PFSK-1 (cell line): ENCODE measurements around the gene ZNF101.

ENCODE experiments used
- FOXP2 ChIP-seq: optimal IDR thresholded peaks from 2 replicates; pipeline ENCODE3; 2011; ENCODE audit warnings: borderline replicate concordance, control low read depth, inconsistent platforms; ENCODE audit not compliant: insufficient read depth; ENCODE audit errors: extremely low read length, extremely low read depth
- POLR2AphosphoS5 ChIP-seq: IDR thresholded peaks from 2 replicates; pipeline ENCODE4 v1.6.1; 2012; ENCODE audit warnings: low read depth, mild to moderate bottlenecking, control low read depth, low read length, moderate library complexity
- SIN3A ChIP-seq: IDR thresholded peaks from 2 replicates; pipeline ENCODE4 v1.6.1; 2012; ENCODE audit warnings: mild to moderate bottlenecking, low read length, moderate library complexity, borderline replicate concordance; ENCODE audit not compliant: insufficient read depth
- TAF1 ChIP-seq: IDR thresholded peaks from 2 replicates; pipeline ENCODE4 v1.6.1; 2012; ENCODE audit warnings: low read length, control low read depth, borderline replicate concordance; ENCODE audit not compliant: insufficient read depth
- TF ChIP-seq, protein P1 (sequence below), 2 experiments: IDR thresholded peaks; 2 replicates each; pipeline versions ENCODE4 v1.6.1 to v1.8.0; 2011 to 2012; ENCODE audit warnings: low read depth in 2 of 2, low read length in 2 of 2, control low read depth in 1 of 2, inconsistent platforms in 1 of 2, mild to moderate bottlenecking in 1 of 2, moderate library complexity in 1 of 2; ENCODE audit not compliant: insufficient read depth in 1 of 2

Gene ZNF101

DNA sequence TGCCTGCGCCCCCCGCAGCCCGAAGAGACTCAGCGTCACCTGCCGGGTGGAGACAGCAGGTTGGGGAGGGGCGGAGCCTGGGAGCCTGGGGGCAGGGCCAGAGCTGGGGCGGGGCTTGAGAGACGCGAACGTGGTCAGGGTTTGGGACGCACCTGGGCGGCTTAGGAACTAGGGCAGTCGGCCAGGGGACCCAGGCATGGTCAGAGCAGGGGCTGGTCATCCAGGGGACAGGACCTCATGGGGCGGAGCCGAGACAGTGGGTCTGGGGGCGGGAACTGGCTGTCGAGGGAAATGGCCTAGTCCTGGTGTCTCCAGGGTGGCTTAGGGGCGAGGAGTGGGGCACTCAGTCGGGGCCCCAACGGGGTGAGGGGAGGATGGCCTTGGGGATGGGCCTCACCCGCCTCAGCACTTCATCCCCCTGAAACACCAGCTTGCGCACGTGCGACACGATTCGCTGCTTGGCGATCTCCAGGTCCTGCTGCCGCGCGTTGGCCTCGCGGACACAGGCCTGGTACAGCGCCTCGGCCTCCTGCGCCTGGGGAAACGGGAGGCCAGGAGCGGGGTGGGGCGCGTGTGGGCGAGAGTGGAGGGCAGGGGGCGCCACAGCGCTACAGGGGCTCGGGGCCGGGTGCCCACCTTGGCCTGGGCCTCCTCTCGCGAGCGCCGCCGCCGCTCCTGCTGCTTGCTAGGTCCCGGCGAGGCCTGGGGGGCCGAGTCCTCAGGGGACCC lies 31.0 kb upstream of the ZNF101 start:
- no peak for TF ChIP-seq TAF1
- no peak for TF ChIP-seq FOXP2
- TF ChIP-seq POLR2AphosphoS5 = no peak
- no peak for TF ChIP-seq SIN3A

- TF ChIP-seq TAF1 (no peak), FOXP2 (no peak), SIN3A (no peak), POLR2AphosphoS5 (no peak)
- TF ChIP-seq, protein P1, sequence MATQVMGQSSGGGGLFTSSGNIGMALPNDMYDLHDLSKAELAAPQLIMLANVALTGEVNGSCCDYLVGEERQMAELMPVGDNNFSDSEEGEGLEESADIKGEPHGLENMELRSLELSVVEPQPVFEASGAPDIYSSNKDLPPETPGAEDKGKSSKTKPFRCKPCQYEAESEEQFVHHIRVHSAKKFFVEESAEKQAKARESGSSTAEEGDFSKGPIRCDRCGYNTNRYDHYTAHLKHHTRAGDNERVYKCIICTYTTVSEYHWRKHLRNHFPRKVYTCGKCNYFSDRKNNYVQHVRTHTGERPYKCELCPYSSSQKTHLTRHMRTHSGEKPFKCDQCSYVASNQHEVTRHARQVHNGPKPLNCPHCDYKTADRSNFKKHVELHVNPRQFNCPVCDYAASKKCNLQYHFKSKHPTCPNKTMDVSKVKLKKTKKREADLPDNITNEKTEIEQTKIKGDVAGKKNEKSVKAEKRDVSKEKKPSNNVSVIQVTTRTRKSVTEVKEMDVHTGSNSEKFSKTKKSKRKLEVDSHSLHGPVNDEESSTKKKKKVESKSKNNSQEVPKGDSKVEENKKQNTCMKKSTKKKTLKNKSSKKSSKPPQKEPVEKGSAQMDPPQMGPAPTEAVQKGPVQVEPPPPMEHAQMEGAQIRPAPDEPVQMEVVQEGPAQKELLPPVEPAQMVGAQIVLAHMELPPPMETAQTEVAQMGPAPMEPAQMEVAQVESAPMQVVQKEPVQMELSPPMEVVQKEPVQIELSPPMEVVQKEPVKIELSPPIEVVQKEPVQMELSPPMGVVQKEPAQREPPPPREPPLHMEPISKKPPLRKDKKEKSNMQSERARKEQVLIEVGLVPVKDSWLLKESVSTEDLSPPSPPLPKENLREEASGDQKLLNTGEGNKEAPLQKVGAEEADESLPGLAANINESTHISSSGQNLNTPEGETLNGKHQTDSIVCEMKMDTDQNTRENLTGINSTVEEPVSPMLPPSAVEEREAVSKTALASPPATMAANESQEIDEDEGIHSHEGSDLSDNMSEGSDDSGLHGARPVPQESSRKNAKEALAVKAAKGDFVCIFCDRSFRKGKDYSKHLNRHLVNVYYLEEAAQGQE (IDR thresholded peaks at IDR 0.05; ENCODE audit: insufficient read depth in 1 of 2, low read depth in 2 of 2, low read length in 2 of 2) = no peak
These were observed 26.0 kb upstream of the ZNF101 start for GRCh38 chr19:19642506-19643157.

- TF ChIP-seq FOXP2 = no peak
- no peak; the same call in none of the 2 replicates for TF ChIP-seq POLR2AphosphoS5
- TF ChIP-seq SIN3A = 0 out of 2 replicates have a peak, but pooled peaks have one; percentile 27
- 0 out of 2 replicates have a peak, but pooled peaks have one; percentile 14 for TF ChIP-seq TAF1
- TF ChIP-seq, protein P1 (IDR thresholded peaks at IDR 0.05; ENCODE audit: insufficient read depth in 1 of 2, low read depth in 2 of 2, low read length in 2 of 2) = no peak
These were observed 25.2 kb upstream of the ZNF101 start, which contains the start of gene GMIP for GRCh38 chr19:19643158-19644053. Gene GMIP (minus strand): TSS chr19:19643657. CDS start chr19:19643529, 128 bp downstream.

- TF ChIP-seq TAF1 (no peak), POLR2AphosphoS5 (no peak)
- TF ChIP-seq, protein P1 (IDR thresholded peaks at IDR 0.05; ENCODE audit: insufficient read depth in 1 of 2, low read depth in 2 of 2, low read length in 2 of 2) = no peak
These were observed 24.6 kb upstream of the ZNF101 start for GRCh38 chr19:19644054-19644388.

GRCh38 chr19:19645233-19645870 lies 23.3 kb upstream of the ZNF101 start:
- TF ChIP-seq SIN3A = no peak
- TF ChIP-seq FOXP2 = no peak
- TF ChIP-seq POLR2AphosphoS5 = no peak
- no peak for TF ChIP-seq TAF1
- TF ChIP-seq, protein P1 (IDR thresholded peaks at IDR 0.05; ENCODE audit: insufficient read depth in 1 of 2, low read depth in 2 of 2, low read length in 2 of 2) = no peak
